Left lung (tissue), 10 donors: Measurements from ENCODE around the gene CHST14. TPM values are rescaled to one million over a fixed set of nuclear protein-coding genes. Genes with fewer than 3 reads are reported as not detected.

ENCODE experiments used
- ATAC-seq: fragments of 200-7000 bp; cut with Tn5 transposase; one replicate; pipeline ENCODE4 v1.9.1; 2020; ENCODE audit warnings: moderate library complexity
- DNase-seq, 4 donors: peaks; one replicate each; pipeline ENCODE4 v3.0.0-alpha.2; 2013 to 2020
- H3K27ac ChIP-seq, 2 donors: fragments of 200-600 bp; sonication (generic) in 1 of 2; one replicate each; pipeline versions ENCODE4 v1.5.0 to v1.8.0; 2020 to 2021
- H3K27me3 ChIP-seq, 2 donors: fragments of 200-600 bp; sonication (generic) in 1 of 2; one replicate each; pipeline versions ENCODE4 v1.5.0 to v1.8.0; 2020 to 2021
- H3K36me3 ChIP-seq, 2 donors: fragments of 200-600 bp; sonication (generic) in 1 of 2; one replicate each; pipeline versions ENCODE4 v1.5.0 to v1.8.0; 2020 to 2021
- H3K4me1 ChIP-seq, 2 donors: fragments of 200-600 bp; one replicate each; pipeline ENCODE4 v1.8.0; 2021
- H3K4me3 ChIP-seq, 2 donors: fragments of 200-600 bp; sonication (generic) in 1 of 2; one replicate each; pipeline versions ENCODE4 v1.5.0 to v1.8.0; 2020 to 2021; ENCODE audit warnings: mild to moderate bottlenecking in 1 of 2
- H3K9me3 ChIP-seq, 2 donors: fragments of 200-600 bp; sonication (generic) in 1 of 2; one replicate each; pipeline versions ENCODE4 v1.5.0 to v1.8.0; 2020 to 2021
- intact Hi-C, 2 donors: fragments of 100-400 bp; cut with DNase I; formaldehyde crosslinking; loops; one replicate each; pipeline versions ENCODE4 v1.11.2 to v1.14.2; 2022
- polyA plus RNA-seq, 6 donors: library from polyadenylated mRNA; unstranded; fragments of 120-200 nt; gene quantifications; one replicate each; pipeline ENCODE4 v1.2.1, GENCODE V29; 2013; ENCODE audit not compliant: insufficient read length in 6 of 6
- total RNA-seq, 2 donors: library from RNA; stranded (reverse); fragmentation: NEBNext Ultra II Directional; extraction: Animal tissue kit (Norgen Biotek cat#: 25700); gene quantifications; one replicate each; pipeline ENCODE4 v1.2.1, GENCODE V29; 2021
- TF ChIP-seq, protein P1 (sequence below), 2 donors: fragments of 200-600 bp; sonication (generic) in 1 of 2; IDR thresholded peaks; one replicate each; pipeline versions ENCODE4 v1.5.0 to v1.8.0; 2021; ENCODE audit warnings: antibody characterized with exemption in 2 of 2
- donor health status: DM: no; HTN: yes; CAD: no.
- donor health status: DM: no; HTN: no; CAD: no.

CHST14 gene
- total and polyA plus RNA-seq, 8 donors: 15.1 to 44.1 (median 37.4) TPM

DNA sequence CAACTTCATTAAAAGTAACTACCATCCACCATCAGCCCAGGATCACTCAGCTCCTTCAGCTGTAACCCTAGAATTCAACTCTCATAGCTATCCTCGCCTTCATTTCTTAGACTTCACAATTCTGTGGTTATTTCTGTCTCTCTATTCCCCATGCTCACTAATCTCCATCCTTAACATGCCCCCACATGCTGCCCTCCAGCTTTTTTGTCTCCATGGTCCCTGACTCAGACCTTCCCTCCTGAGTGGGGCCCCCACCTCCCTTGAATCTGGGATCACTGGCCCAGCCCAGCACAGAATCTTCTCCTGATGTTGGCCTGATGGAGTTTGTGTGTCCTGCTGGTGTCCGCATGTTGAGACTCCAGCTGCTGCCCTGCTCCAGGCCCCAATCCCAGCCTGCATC, 41.7 kb downstream of the CHST14 start:
- H3K4me3 ChIP-seq: no peak overlapping the region
- H3K27ac ChIP-seq: no peak overlapping the region
- H3K36me3 ChIP-seq: no peaks in the 10 kb centered on the region
- no peaks in the 10 kb centered on the region for H3K9me3 ChIP-seq
- DNase-seq (no peak), ATAC-seq (no peak)
- intact Hi-C loops: no loop called here
- H3K4me1 ChIP-seq: peaks cover 0 to 16% of the 10 kb centered on the region in 2 donors
- peaks cover 0 to 53% of the 10 kb centered on the region in 2 donors for H3K27me3 ChIP-seq
- TF ChIP-seq, protein P1, sequence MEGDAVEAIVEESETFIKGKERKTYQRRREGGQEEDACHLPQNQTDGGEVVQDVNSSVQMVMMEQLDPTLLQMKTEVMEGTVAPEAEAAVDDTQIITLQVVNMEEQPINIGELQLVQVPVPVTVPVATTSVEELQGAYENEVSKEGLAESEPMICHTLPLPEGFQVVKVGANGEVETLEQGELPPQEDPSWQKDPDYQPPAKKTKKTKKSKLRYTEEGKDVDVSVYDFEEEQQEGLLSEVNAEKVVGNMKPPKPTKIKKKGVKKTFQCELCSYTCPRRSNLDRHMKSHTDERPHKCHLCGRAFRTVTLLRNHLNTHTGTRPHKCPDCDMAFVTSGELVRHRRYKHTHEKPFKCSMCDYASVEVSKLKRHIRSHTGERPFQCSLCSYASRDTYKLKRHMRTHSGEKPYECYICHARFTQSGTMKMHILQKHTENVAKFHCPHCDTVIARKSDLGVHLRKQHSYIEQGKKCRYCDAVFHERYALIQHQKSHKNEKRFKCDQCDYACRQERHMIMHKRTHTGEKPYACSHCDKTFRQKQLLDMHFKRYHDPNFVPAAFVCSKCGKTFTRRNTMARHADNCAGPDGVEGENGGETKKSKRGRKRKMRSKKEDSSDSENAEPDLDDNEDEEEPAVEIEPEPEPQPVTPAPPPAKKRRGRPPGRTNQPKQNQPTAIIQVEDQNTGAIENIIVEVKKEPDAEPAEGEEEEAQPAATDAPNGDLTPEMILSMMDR (IDR thresholded peaks at IDR 0.05): no peak

DNA sequence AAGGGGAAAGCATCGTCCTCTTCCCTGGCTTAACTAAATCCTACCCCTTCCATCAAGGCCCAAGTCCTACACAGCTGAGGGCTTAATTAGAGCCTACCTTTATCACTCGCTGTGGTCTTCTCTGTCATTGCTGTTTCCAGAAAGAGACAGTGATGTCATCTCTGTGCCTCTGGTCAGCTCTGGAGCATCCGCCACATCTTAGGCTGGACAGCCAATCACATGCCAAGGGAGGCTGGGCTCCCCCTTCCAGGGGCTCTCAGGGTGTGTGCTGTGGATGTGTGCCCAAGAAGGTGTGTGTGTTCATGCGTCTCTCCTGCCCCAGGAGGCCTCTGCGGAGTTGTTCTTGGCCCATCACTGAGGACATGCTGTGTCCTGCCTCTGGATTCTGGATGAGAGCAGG, 42.8 kb downstream of the CHST14 start:
- DNase-seq: no peak

DNA sequence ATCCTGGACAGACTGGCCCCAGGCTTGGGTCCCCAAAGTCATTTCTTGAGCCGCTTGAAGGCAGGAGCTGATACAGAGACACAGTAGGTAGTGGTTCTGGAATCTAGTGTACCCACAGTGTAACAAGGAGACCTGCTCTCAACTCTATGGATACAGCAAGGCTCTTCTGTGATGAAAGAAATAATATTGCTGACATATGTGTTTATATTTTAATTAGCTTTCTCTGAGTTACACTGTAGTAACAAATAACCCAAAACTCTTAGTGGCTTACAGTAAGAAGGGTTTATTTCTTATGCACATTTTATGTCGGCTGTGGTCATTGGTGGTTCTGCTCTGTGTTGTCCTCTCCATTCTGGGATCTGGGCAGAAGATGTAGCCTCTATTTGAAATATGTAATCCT, 45.5 kb downstream of the CHST14 start:
- Histone ChIP-seq H3K36me3 (no peaks in the 10 kb centered on the region), H3K4me1 (peaks cover 0 to 7% of the 10 kb centered on the region in 2 donors), H3K4me3 (no peak overlapping the region), H3K27me3 (peaks cover 0 to 16% of the 10 kb centered on the region in 2 donors), H3K9me3 (no peaks in the 10 kb centered on the region), H3K27ac (no peak overlapping the region)
- DNase-seq (no peak), ATAC-seq (no peak)
- TF ChIP-seq, protein P1 (IDR thresholded peaks at IDR 0.05): no peak
- intact Hi-C loops: no loop called here

More for the DNA sequence above, 42.8 kb downstream of the CHST14 start:
- H3K27ac ChIP-seq: no peak overlapping the region
- intact Hi-C loops: no loop called here
- TF ChIP-seq, protein P1 (IDR thresholded peaks at IDR 0.05): no peak
- no peak overlapping the region for H3K4me3 ChIP-seq
- H3K36me3 ChIP-seq: no peaks in the 10 kb centered on the region
- no peaks in the 10 kb centered on the region for H3K9me3 ChIP-seq
- peaks cover 0 to 42% of the 10 kb centered on the region in 2 donors for H3K27me3 ChIP-seq
- ATAC-seq: no peak
- H3K4me1 ChIP-seq: peaks cover 0 to 15% of the 10 kb centered on the region in 2 donors

Other genes with a start within 250 kb of the CHST14 start
- gene PAK6, start 231.9 kb upstream of the CHST14 start, total RNA-seq: 10 to 100 TPM in 1 of 2 donors, 1 to 10 TPM in 1; 9.0 to 14.6 TPM
- 1 to 10 TPM; 5.3 to 8.3 (median 7.6) TPM for gene PAK6, start 231.9 kb upstream of the CHST14 start, polyA plus RNA-seq
- gene ANKRD63, start 187.9 kb upstream of the CHST14 start, total RNA-seq: not detected
- gene ANKRD63, start 187.9 kb upstream of the CHST14 start, polyA plus RNA-seq: not detected
- gene PLCB2, start 163.0 kb upstream of the CHST14 start, total RNA-seq: 10 to 100 TPM; 30.8 to 86.4 TPM
- gene PLCB2, start 163.0 kb upstream of the CHST14 start, polyA plus RNA-seq: 10 to 100 TPM; 13.5 to 19.6 (median 14.6) TPM
- 10 to 100 TPM; 27.1 to 37.1 TPM for gene INAFM2, start 147.3 kb upstream of the CHST14 start, total RNA-seq
- 10 to 100 TPM; 20.5 to 31.1 (median 22.7) TPM for gene INAFM2, start 147.3 kb upstream of the CHST14 start, polyA plus RNA-seq
- gene CCDC9B, start 130.0 kb upstream of the CHST14 start, total RNA-seq: 10 to 100 TPM; 31.7 to 65.4 TPM
- 10 to 100 TPM in 1 of 6 donors, 1 to 10 TPM in 5; 4.5 to 10.7 (median 7.5) TPM for gene CCDC9B, start 130.0 kb upstream of the CHST14 start, polyA plus RNA-seq
- gene PHGR1, start 120.0 kb upstream of the CHST14 start, total RNA-seq: not detected
- gene PHGR1, start 120.0 kb upstream of the CHST14 start, polyA plus RNA-seq: not detected
- 1 to 10 TPM in 1 of 2 donors, under 1 TPM in 1; 0.65 to 2.5 TPM for gene DISP2, start 112.8 kb upstream of the CHST14 start, total RNA-seq
- 1 to 10 TPM in 5 of 6 donors, under 1 TPM in 1; 0.61 to 3.1 (median 1.6) TPM for gene DISP2, start 112.8 kb upstream of the CHST14 start, polyA plus RNA-seq
- gene KNSTRN, start 88.3 kb upstream of the CHST14 start, total RNA-seq: 10 to 100 TPM; 14.2 to 32.2 TPM
- gene KNSTRN, start 88.3 kb upstream of the CHST14 start, polyA plus RNA-seq: 10 to 100 TPM; 25.2 to 46.2 (median 31.8) TPM
- 100 to 1,000 TPM in 1 of 2 donors, 10 to 100 TPM in 1; 61.9 to 104 TPM for gene IVD, start 65.2 kb upstream of the CHST14 start, total RNA-seq
- gene IVD, start 65.2 kb upstream of the CHST14 start, polyA plus RNA-seq: 100 to 1,000 TPM in 5 of 6 donors, 10 to 100 TPM in 1; 87.4 to 132 (median 117) TPM
- gene BAHD1, start 30.0 kb upstream of the CHST14 start, total RNA-seq: 10 to 100 TPM; 23.7 to 27.2 TPM
- 10 to 100 TPM; 11.4 to 18.0 (median 14.8) TPM for gene BAHD1, start 30.0 kb upstream of the CHST14 start, polyA plus RNA-seq
- gene CCDC32, start 94.1 kb downstream of the CHST14 start, total RNA-seq: 10 to 100 TPM; 19.4 to 29.5 TPM
- gene CCDC32, start 94.1 kb downstream of the CHST14 start, polyA plus RNA-seq: 10 to 100 TPM; 27.9 to 31.6 (median 29.0) TPM
- 1 to 10 TPM; 5.8 to 6.6 TPM for gene RPUSD2, start 98.3 kb downstream of the CHST14 start, total RNA-seq
- gene RPUSD2, start 98.3 kb downstream of the CHST14 start, polyA plus RNA-seq: 10 to 100 TPM in 1 of 6 donors, 1 to 10 TPM in 5; 5.3 to 10.2 (median 8.1) TPM
- gene KNL1, start 123.3 kb downstream of the CHST14 start, total RNA-seq: 1 to 10 TPM; 2.7 to 5.9 TPM
- 10 to 100 TPM; 13.6 to 31.6 (median 20.0) TPM for gene KNL1, start 123.3 kb downstream of the CHST14 start, polyA plus RNA-seq
- 1 to 10 TPM; 4.4 to 4.8 TPM for gene RAD51, start 224.2 kb downstream of the CHST14 start, total RNA-seq
- gene RAD51, start 224.2 kb downstream of the CHST14 start, polyA plus RNA-seq: 10 to 100 TPM in 5 of 6 donors, 1 to 10 TPM in 1; 8.9 to 15.6 (median 13.0) TPM